AG04449 (cell line): ENCODE measurements around the gene TMEM45B.

ENCODE experiments used
- CTCF ChIA-PET: fragments of 350-600 bp; formaldehyde crosslinking; extraction: SDS; loops from one replicate; lab custom pipeline; 2021; ENCODE audit warnings: antibody characterized with exemption; lab: Yijun Ruan, JAX
- POLR2A ChIA-PET: fragments of 400-600, 350-600 bp; formaldehyde crosslinking; extraction: SDS; loops from one replicate; lab custom pipeline; 2020; ENCODE audit warnings: antibody characterized with exemption, inconsistent platforms; lab: Yijun Ruan, JAX
- DNase-seq: peaks from one replicate; pipeline ENCODE4 v3.0.0-alpha.2; 2010; ENCODE audit warnings: low read depth, low spot score
- H3K4me3 ChIP-seq: 2 replicates; pipeline ENCODE4 v1.5.1; 2011; ENCODE audit warnings: low read depth, mild to moderate bottlenecking, control low read depth, low read length
- CTCF ChIP-seq: IDR thresholded peaks from one replicate; pipeline ENCODE4 v1.5.1; 2011; ENCODE audit warnings: mild to moderate bottlenecking, moderate library complexity, low read length, control low read depth, inconsistent platforms; ENCODE audit not compliant: insufficient read depth; ENCODE audit errors: missing control alignments

Gene TMEM45B

GRCh38 chr11:129815596-129816461 is at the start of gene TMEM45B:
TSS of gene TMEM45B (plus strand) at chr11:129815848. CDS start at chr11:129852483, 36,635 bp downstream.
- no peak within 1 kb of the TSS for H3K4me3 ChIP-seq
- no peak for DNase-seq
- ChIA-PET POLR2A (no interaction called here), CTCF (no interaction called here)
- no peak for TF ChIP-seq CTCF

GRCh38 chr11:129766898-129767604 is 48.6 kb upstream of the TMEM45B start:
- H3K4me3 ChIP-seq = no peak overlapping the region
- peak; percentile 59 for TF ChIP-seq CTCF
- no peak for DNase-seq
- CTCF ChIA-PET = interaction anchor here (0.9 to 2.7 kb wide), 4 partner anchors 16 to 432 kb away, joined by 3 to 26 read pairs (median 3); no protein-coding TSS in a partner anchor
- POLR2A ChIA-PET = no interaction called here

GRCh38 chr11:129767827-129768226 is 47.8 kb upstream of the TMEM45B start:
- POLR2A ChIA-PET = no interaction called here
- DNase-seq = no peak
- TF ChIP-seq CTCF = no peak
- CTCF ChIA-PET = interaction anchor here (0.6 to 2.7 kb wide), 5 partner anchors 11 to 433 kb away, joined by 3 to 26 read pairs (median 4); no protein-coding TSS in a partner anchor
- no peak overlapping the region for H3K4me3 ChIP-seq

- no peak for TF ChIP-seq CTCF
- ChIA-PET POLR2A (no interaction called here), CTCF (interaction anchor here (0.6 to 2.7 kb wide), 4 partner anchors 11 to 363 kb away, joined by 3 to 26 read pairs (median 4); no protein-coding TSS in a partner anchor)
- no peak for DNase-seq
- no peak overlapping the region for H3K4me3 ChIP-seq
Measured at GRCh38 chr11:129768356-129768755, 47.3 kb upstream of the TMEM45B start.

GRCh38 chr11:129769059-129769458 is 46.6 kb upstream of the TMEM45B start:
- POLR2A ChIA-PET = no interaction called here
- no peak for DNase-seq

More at GRCh38 chr11:129769059-129769458, 46.6 kb upstream of the TMEM45B start:
- no peak for TF ChIP-seq CTCF
- H3K4me3 ChIP-seq = no peak overlapping the region
- CTCF ChIA-PET = no interaction called here
